ENCODE measurements around the gene DLST.

DLST gene

GRCh38 chr14:74945261-74945851, 63.6 kb downstream of the DLST start:
- DNase-seq: peak; percentile 16
- Histone ChIP-seq H3K9me3 (replicated peaks; ENCODE audit: insufficient read depth, low read length) (no peaks in the 10 kb centered on the region), H3K27me3 (replicated peaks; ENCODE audit: insufficient read depth, low read length) (no peaks in the 10 kb centered on the region), H4K20me1 (ENCODE audit: insufficient read depth, low read length) (no peaks in the 10 kb centered on the region), H3F3A (ENCODE audit: insufficient read depth, low read length) (no peaks in the 10 kb centered on the region), H3K9ac (ENCODE audit: low read length) (no peak overlapping the region), H3K79me2 (ENCODE audit: low read length) (no peaks in the 10 kb centered on the region), H3K9me2 (replicated peaks; ENCODE audit: insufficient read depth, low read length) (no peaks in the 10 kb centered on the region), H3K4me1 (ENCODE audit: low read length) (no peaks in the 10 kb centered on the region), H3K27ac (ENCODE audit: low read length) (no peak overlapping the region), H3K4me3 (ENCODE audit: low read length) (no peak overlapping the region), H3K36me3 (replicated peaks; ENCODE audit: insufficient read depth, low read length) (no peaks in the 10 kb centered on the region), H3K4me2 (ENCODE audit: low read depth, low read length) (no peak overlapping the region), H2AFZ (ENCODE audit: low read length) (no peak overlapping the region)
- TF ChIP-seq EZH2 (optimal IDR thresholded peaks at IDR 0.05; ENCODE audit: low read depth, low read length): no peak
- no peak for TF ChIP-seq EZH2phosphoT487 (IDR thresholded peaks at IDR 0.05; ENCODE audit: low read length)
- peak; percentile 45 for TF ChIP-seq CTCF (IDR thresholded peaks at IDR 0.05; ENCODE audit: low read length)

GRCh38 chr14:74945852-74946658, 64.3 kb downstream of the DLST start:
- H3K9ac ChIP-seq (ENCODE audit: low read length): no peak overlapping the region
- peak; percentile 44 for DNase-seq
- no peaks in the 10 kb centered on the region for H3K9me3 ChIP-seq (replicated peaks; ENCODE audit: insufficient read depth, low read length)
- H3K4me1 ChIP-seq (ENCODE audit: low read length): no peaks in the 10 kb centered on the region
- H3K79me2 ChIP-seq (ENCODE audit: low read length): no peaks in the 10 kb centered on the region
- no peaks in the 10 kb centered on the region for H4K20me1 ChIP-seq (ENCODE audit: insufficient read depth, low read length)
- no peak overlapping the region for H3K4me3 ChIP-seq (ENCODE audit: low read length)
- H3K27ac ChIP-seq (ENCODE audit: low read length): no peak overlapping the region
- no peaks in the 10 kb centered on the region for H3F3A ChIP-seq (ENCODE audit: insufficient read depth, low read length)
- no peak for TF ChIP-seq EZH2 (optimal IDR thresholded peaks at IDR 0.05; ENCODE audit: low read depth, low read length)
- peak; percentile 66 for TF ChIP-seq CTCF (IDR thresholded peaks at IDR 0.05; ENCODE audit: low read length)
- peak overlapping the region; percentile 50; the same call in 1 of the 2 replicates for H3K4me2 ChIP-seq (ENCODE audit: low read depth, low read length)
- no peaks in the 10 kb centered on the region for H3K27me3 ChIP-seq (replicated peaks; ENCODE audit: insufficient read depth, low read length)
- no peak overlapping the region for H2AFZ ChIP-seq (ENCODE audit: low read length)
- no peaks in the 10 kb centered on the region for H3K36me3 ChIP-seq (replicated peaks; ENCODE audit: insufficient read depth, low read length)
- no peaks in the 10 kb centered on the region for H3K9me2 ChIP-seq (replicated peaks; ENCODE audit: insufficient read depth, low read length)

GRCh38 chr14:74946659-74947281, 65.1 kb downstream of the DLST start:
- Histone ChIP-seq H3K9me2 (replicated peaks; ENCODE audit: insufficient read depth, low read length) (no peaks in the 10 kb centered on the region), H3K79me2 (ENCODE audit: low read length) (no peaks in the 10 kb centered on the region), H3K4me1 (ENCODE audit: low read length) (no peaks in the 10 kb centered on the region), H3K9ac (ENCODE audit: low read length) (no peak overlapping the region), H3K27ac (ENCODE audit: low read length) (no peak overlapping the region), H3K4me3 (ENCODE audit: low read length) (no peak overlapping the region), H3K4me2 (ENCODE audit: low read depth, low read length) (peak overlapping the region; percentile 50; the same call in 1 of the 2 replicates), H2AFZ (ENCODE audit: low read length) (no peak overlapping the region), H4K20me1 (ENCODE audit: insufficient read depth, low read length) (no peaks in the 10 kb centered on the region), H3K9me3 (replicated peaks; ENCODE audit: insufficient read depth, low read length) (no peaks in the 10 kb centered on the region), H3K27me3 (replicated peaks; ENCODE audit: insufficient read depth, low read length) (no peaks in the 10 kb centered on the region), H3K36me3 (replicated peaks; ENCODE audit: insufficient read depth, low read length) (no peaks in the 10 kb centered on the region), H3F3A (ENCODE audit: insufficient read depth, low read length) (no peaks in the 10 kb centered on the region)
- TF ChIP-seq EZH2phosphoT487 (IDR thresholded peaks at IDR 0.05; ENCODE audit: low read length) (no peak), EZH2 (optimal IDR thresholded peaks at IDR 0.05; ENCODE audit: low read depth, low read length) (no peak), CTCF (IDR thresholded peaks at IDR 0.05; ENCODE audit: low read length) (no peak)
- no peak for DNase-seq
